GM10266 (cell line): ENCODE results near the gene CIZ1.

Experiments used
- DNase-seq: peaks from one replicate; pipeline ENCODE4 v3.0.0; 2012; ENCODE audit errors: extremely low spot score
- TF ChIP-seq, protein P1 (sequence below): IDR thresholded peaks from 2 replicates; pipeline ENCODE4 v1.5.1; 2012; ENCODE audit warnings: mild to moderate bottlenecking, low read depth; ENCODE audit not compliant: control insufficient read depth, insufficient read depth; ENCODE audit errors: missing control alignments

Gene CIZ1

GRCh38 chr9:128150594-128151308 lies 40.6 kb downstream of the CIZ1 start:
- no peak for DNase-seq
- TF ChIP-seq, protein P1, sequence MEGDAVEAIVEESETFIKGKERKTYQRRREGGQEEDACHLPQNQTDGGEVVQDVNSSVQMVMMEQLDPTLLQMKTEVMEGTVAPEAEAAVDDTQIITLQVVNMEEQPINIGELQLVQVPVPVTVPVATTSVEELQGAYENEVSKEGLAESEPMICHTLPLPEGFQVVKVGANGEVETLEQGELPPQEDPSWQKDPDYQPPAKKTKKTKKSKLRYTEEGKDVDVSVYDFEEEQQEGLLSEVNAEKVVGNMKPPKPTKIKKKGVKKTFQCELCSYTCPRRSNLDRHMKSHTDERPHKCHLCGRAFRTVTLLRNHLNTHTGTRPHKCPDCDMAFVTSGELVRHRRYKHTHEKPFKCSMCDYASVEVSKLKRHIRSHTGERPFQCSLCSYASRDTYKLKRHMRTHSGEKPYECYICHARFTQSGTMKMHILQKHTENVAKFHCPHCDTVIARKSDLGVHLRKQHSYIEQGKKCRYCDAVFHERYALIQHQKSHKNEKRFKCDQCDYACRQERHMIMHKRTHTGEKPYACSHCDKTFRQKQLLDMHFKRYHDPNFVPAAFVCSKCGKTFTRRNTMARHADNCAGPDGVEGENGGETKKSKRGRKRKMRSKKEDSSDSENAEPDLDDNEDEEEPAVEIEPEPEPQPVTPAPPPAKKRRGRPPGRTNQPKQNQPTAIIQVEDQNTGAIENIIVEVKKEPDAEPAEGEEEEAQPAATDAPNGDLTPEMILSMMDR, result peak; percentile 24

DNA sequence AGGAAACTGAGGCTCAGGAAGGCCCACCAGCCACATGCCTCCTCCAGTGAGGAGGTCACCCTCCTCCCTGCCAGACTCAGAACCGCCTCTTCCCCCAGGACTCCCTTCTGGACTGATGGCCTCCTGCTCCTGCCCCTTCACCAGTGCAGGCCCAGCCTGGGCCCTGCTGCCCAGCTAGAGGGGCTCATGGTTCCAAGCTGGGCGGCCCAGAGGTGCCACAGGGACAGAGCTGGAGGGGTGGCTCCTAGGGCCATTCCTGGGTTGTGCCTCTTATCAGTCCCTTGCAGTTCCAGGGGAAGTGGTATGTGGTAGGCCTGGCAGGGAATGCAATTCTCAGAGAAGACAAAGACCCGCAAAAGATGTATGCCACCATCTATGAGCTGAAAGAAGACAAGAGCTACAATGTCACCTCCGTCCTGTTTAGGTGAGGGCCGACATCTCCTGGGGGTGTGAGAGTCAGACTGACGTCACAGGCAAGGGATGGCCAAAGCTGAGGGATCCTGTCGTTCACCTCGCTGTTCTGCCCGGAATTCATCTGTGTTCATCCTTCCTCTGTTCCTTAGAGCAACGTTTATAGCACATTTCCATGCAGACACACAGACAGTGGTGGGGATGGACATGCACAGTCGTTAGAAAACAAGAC lies 41.3 kb downstream of the CIZ1 start:
- TF ChIP-seq, protein P1, result no peak
- DNase-seq, result no peak

GRCh38 chr9:128149001-128149701 lies 42.2 kb downstream of the CIZ1 start, which contains the start of gene LCN2:
Gene LCN2 (plus strand): TSS chr9:128149453. CDS start chr9:128149526, 73 bp downstream.
- no peak for DNase-seq
- TF ChIP-seq, protein P1, result no peak

GRCh38 chr9:128148509-128149000 lies 42.8 kb downstream of the CIZ1 start:
- TF ChIP-seq, protein P1, result no peak
- DNase-seq, result no peak

DNA sequence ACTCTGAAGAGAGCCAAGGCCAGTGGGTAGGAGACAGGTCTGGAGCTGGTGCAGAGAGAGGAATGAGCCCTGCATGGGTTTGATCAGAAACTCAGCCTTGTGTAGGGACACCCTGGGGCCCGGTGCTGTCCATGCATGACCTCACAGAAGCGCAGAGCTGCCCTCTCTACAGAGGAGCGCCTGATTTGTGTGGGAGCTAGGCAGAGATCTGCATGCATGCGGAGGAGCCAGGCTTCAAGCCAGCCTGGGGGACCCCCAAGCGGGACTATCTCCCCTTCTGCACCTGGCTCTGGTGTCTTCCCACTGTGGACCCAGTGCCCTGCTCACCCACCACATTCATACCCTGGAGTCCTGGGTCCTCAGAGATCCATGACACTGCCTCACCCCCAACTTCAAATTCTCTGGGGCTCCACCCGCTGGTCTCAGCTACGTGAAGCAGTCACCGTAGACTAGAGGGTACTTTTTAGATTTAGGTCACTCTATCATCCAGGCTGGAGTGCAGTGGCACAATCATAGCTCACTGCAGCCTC lies 44.7 kb downstream of the CIZ1 start:
- DNase-seq, result no peak
- TF ChIP-seq, protein P1, result no peak

GRCh38 chr9:128145951-128146351 lies 45.4 kb downstream of the CIZ1 start:
- TF ChIP-seq, protein P1, result no peak
- no peak for DNase-seq

GRCh38 chr9:128145536-128145935 lies 45.8 kb downstream of the CIZ1 start:
- TF ChIP-seq, protein P1, result no peak
- no peak for DNase-seq
